HG02610 (cell line): ENCODE results near the gene OLA1.

Experiments
- ATAC-seq: cut with Tn5 transposase; IDR thresholded peaks from one replicate; pipeline ENCODE4 v1.9.1; 2021; ENCODE audit warnings: mild to moderate bottlenecking, moderate library complexity; ENCODE audit not compliant: unreplicated experiment

Gene OLA1

DNA sequence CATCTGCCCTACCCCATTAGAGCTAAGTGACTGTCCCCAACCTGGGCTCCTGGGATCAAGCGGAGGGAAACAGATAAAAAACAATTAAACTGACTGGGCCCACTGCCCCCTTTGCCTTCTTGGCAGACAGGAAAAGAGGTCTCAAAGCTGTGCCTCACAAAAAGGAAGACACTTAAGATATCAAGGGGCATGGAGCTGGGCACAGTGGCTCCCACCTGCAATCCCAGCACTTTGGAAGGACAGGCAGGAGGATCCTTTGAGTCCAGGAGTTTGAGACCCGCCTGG is 208.0 kb downstream of the OLA1 start:
- ATAC-seq, result no peak

DNA sequence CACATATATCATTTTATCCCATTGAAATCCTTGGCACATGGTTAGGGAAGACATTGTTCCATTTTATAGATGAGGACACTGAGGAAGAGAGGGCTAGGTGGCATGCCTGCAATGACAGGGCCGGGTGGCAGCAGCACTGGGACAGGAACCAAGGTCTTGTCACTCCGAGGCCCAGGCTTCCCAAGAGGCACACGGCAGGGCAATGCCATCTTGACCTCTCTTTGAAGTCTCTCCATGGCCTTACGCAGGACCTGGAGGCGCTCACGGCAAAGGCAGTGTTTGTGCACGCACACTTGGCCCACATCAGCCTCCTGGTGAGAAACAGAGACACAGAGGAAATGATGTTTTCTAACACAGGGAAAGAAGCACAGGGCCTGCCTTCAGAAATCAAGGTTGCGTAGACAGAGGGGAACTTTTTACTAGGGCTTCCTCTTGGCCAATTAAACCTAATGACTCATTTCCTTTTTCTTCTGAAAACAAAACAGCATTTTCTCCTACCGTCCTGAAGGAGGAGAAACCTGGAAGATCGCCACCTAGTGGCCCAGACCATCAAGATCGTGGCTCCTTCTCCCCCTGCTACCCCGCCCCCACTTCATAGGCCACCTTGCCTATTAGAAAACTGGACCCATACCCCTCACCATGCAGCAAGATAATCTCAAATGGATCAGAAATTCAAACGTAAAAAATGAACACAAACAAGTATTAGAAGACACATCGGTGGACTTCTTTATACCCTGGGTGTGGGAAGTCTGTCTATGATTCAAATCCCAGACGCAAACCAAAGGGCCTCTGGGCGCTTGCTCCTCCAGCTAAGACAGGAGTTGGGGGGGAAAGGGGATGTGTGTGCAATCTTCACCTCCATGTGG is 208.5 kb downstream of the OLA1 start:
- peak; percentile 79 for ATAC-seq

DNA sequence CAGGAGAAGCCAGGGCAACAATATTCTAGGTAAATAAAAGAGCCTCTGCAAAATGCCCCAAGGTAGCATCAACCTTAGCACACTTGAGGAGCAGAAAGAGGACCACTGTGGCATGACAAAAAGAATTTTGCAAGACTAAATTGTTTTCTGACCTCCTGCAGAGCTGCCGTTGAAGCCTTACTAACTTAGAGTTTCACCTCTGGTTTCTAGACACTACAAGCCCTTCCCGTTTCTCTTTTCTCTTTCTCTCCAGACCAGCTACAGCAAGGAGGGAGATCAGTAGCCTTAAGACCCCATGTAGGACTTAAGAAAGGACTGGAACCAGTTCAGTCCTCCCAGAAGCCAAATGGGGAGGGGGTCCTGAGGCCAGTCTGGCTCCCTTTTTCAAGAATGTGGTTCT is 209.9 kb downstream of the OLA1 start:
- no peak for ATAC-seq

DNA sequence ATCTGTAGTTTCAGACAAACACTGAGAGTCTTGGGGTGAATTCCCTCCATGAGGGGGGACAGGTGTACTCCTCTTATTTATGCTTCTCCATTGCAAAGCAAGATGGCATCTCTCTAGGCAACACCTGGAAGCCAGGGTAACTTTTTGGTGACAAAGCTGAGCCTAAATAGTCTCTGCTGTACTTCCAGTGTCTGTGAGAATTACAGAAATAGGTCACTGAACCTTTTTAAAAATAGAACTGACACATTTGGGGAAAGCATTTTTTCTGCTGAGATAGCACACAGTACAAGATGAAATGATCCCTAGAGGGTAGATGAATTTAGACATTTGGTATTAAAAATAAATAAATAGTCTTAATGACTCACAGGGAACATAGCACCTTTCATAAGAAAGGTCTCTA is 211.5 kb downstream of the OLA1 start:
- ATAC-seq, result no peak

DNA sequence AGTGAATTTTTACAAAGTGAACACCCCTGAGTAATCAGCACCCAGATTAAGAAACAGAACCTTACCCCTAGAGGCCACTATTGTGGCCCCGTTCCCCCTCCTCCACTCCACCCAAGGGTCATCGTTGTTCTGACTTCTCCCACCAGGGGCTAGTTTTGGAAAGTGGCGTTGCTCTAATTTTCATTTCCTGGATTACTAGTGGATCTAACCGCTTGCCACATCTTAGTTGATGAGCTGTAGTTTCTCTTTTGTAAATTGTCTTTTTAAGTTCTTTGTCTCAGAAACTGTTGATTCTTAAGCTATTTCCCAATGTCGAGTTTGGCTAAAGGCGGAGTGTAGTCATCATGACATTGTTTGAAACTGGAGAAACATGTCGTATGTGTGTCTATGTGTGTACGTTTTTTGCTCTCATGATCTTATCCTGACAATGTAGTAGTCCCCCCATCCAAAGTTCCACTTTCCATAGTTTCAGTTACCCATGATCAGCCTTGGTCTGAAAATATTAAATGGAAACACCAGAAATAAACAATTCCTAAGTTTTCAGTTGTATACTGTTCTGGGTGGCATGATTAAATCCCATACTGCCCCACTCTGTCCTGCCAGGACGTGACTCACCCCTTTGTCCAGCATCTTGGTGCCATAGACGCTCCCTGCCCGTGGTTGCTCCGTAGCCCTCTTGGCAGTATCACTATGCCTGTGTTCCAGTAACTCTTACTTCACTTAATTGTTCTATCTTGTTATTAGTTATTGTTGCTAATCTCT is 212.2 kb downstream of the OLA1 start:
- no peak for ATAC-seq

DNA sequence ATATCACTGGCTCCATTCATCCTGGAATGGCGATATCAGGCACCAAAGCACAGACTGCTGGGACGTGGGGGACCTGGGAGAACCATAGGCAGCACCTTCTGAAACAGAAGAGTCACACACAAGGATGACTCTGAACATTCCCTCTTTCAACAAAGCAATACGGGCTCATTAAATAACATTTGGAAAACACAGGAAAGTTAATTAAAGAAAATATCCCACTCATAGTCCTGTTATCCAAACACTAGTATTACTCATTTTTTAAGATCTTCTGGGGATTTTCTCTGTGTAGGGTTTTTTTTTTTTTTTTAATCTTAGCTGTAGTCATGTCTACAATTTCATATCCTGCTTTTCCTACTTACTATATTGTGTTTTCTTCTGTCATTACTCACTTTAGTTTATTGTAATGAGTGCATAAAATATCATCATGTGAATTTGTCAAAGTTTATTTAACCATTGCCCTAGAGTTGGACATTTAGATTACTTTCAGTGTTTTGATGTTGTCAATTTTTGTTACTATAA is 213.2 kb downstream of the OLA1 start:
- ATAC-seq, result no peak

DNA sequence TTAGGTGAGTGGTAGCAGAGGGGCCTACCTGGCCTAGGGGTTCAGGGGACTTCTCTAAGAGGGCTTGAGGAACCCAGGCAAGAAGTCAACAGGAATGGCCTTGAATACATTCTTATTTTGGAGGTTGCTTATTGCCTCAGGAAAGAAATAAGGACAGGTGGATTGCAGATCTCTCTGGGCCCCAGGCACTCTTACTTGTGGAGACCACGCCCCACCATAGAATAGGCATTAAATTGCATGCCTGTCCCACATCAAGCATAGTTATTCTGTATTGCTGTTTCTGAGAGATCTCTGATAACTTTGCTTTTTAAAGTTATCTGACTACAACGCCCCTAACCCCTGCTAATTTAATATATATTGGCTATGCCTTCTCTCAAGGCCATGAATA is 215.2 kb downstream of the OLA1 start:
- ATAC-seq, result no peak

DNA sequence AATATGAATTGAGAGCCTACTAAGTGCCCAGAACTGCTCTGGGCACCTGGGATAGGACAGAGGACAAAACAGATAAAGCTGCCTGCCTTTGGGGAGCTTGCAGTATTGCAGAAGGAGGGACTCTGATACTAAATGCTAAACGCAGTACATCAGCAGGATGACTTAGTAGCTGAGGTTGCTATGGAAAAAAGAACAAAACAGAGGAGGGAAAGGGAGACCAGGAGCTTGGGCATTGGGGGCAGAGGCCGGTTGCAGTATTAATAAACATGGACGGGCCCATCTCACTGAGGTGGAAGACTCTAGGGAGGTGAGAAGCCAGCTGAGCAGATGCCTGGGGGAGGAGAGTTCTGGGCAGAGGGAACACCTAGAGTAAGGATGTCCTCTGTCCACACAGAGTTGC is 217.1 kb downstream of the OLA1 start:
- ATAC-seq, result no peak

DNA sequence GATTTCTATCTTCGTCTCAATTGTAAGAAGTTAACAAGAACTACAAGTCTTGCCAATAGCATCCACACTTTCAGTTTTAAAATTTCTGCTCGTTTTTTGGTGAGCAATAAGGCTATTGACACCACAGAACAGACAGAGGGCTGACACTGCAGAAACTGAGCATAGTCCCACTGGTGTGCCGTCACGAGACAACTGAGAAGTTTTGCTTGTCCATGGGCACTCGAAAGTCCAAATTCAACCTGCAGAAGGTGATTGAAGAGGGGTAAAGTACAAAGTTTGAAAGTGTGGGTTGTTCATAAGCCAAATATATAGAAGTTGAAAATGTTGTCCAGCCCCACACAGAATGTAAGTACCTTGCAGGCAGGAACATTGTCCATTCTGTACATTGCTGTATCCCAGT is 219.4 kb downstream of the OLA1 start:
- ATAC-seq, result no peak

DNA sequence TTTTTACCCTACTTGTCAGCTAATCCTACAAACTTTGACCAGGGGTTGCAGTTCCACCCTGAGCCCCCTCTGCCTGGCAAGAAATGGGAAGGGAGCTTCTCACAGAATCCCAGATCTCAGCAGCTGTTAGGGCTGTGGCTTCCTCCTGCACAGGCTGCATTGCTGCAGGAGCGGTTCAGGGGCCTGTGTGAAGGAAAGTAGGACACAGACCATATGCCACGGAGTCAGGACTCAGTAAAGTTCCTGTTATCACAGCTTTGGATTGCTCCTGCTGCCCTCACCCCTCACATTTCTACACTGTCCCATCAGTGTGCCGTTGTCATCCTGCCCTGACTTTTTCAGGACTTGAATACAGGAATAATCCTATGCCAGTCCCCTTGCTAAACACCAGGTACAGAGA is 220.4 kb downstream of the OLA1 start:
- ATAC-seq, result no peak

DNA sequence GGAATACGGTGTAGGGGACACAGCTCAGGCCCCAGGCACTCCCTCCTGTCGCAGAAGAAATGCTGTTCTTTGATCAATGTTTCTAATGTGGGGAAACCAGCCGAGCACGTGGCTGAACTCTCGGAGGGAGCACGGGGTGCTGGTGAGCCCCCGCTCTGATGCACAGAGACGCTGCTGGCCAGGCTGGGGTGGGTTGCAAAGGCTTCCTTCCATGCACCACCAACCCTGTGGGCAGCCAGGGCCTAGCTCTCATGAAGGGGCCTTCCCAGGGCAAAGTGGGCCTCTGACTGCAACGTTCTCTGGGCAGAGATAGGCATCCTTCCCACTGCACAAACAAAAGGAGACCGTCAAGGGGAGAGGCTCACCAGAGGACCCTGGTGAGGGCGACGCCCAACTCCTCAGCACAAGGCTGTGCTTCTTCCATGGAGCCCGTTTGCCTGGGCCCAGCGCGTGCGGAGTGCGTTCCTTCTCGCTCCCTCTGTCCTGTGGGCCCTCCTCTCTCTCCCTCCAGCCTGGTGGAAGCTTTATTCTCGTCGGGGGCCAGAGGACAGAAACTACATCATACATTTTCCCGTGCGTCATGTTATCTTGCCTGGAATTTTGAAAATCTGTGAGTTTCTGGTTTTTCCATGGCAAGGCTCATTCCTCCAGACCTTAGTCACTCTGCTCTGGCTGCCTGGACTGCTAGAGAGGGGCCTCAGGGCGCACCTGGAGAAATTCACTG is 222.0 kb downstream of the OLA1 start:
- ATAC-seq, result no peak

DNA sequence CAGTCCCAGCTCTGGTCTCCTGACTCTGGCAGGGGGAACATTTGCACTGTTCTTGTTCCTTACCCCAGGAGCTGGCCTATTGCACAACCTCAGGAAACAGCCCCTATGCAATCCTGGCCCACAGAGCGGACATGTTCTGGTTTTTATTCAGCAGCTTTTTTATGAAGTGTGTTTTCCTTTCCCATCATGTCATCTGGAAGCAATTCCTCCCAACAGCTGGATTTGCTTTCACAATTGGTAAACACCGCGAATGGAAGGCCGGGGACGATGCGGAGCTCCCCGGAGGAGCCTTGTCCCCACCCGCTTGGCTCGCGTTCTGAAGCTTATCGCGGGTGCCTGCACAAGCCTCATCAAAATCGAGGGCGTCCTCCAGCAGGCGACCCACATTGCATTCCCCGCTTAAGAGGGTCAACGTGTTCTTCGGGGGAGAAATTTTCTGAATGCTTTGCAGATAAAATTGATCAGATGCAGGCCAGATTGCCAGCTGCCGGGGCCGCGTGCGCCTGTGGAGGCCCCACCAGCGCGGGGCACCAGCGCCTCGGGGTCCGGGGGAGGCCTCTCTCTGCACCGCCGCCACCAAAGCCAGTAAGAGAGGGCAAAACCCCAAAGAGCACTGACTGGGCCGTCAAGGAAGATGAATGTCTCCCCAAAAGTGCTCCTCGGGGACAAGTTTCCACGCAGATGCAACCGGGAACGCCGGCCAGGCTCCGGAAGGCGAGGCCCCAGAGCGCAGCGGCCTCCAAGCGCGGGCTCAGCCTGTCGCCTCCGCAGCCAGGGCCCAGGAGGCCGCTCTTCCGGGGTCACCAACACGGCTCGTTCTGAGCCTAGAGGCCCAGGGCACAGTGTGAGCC is 222.8 kb downstream of the OLA1 start:
- ATAC-seq, result no peak

DNA sequence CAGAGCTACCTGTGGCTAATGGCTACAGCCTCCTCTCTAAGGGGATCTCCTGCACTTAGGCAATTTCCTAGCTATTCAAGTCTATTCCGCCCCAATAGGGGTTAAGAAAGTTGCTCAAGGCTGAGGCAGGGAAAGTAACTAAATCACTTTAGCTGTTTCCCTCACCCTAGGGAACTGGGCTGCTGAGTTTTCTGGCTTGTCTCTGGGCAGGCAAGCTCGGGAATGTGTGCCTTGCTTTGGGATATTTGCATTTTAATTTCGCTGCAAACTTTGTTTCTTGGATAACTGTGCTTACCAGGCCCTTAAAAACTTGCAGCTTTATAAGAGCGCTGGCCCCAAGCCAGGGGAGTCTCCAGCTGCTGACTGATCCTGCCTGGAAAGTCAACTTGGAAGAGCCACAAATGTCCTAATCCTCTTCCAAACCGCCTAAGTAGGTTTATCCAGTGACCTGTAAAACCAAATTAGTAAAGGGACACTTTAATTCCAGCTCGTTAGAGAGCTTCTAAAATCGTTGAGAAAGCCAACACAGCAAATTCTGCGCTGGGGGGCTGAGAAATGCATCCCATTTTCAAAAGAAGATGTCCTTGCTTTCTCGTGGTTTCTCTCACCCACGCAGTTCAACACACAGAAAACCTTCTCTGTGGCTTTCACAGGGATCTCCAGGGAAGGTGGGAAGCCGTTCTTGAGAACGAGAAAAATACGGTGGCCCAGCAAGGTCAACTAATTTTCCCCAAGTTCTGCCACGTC is 223.6 kb downstream of the OLA1 start:
- ATAC-seq, result no peak

DNA sequence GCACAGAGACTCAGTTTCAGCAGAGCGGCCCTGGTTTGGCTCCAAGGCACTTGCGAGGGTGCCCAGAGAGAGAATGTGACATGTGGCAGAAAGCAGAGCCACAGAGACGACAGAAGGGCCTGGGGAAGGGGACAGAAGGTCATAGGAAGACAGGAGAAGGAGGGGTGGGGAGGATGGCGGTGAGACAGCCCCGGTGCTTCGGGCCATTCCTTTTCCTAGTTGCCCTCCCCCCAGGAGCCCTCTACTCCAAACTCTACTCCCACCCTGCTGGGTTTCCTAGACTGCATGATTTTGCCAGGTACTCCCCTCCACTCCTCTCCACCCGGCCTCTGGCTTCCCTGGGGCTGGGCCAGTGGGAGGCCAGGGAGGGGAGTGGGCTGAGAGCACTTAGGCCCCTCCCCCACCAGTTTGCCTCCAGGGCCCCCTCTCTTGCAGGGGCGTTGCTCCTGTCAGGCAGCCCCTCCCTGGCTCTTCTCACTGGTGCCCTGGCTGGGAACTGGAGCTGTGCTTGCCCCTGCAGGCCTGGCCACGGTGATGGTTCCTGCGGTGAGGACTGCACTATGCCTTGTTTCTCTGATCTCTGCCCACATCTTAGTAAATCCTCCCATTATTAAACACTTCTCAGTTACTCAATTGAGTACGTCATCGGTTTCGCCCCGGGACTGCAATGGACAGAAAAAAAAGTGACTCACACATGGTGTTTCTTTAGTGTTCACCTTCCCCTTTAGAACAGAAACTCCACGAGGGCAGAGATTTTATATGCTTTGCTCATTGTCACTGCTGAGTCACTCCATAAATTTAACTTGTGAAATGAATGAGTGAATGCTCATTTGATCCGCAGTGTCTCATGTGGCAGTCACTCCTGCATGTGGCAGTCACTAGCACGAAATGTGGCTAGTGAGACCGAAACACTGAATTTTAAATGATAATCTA is 224.5 kb downstream of the OLA1 start:
- ATAC-seq, result no peak
